BJ (cell line): Measurements from ENCODE around the gene HS3ST3B1. TPM values are rescaled to one million over a fixed set of nuclear protein-coding genes. Genes with fewer than 3 reads are reported as not detected.

Source experiments
- CTCF ChIA-PET: fragments of 350-600 bp; formaldehyde crosslinking; extraction: SDS; loops from one replicate; lab custom pipeline; 2021; ENCODE audit warnings: antibody characterized with exemption, inconsistent platforms; lab: Yijun Ruan, JAX
- POLR2A ChIA-PET: fragments of 300-600 bp; sonication (Branson Sonifier 250); formaldehyde crosslinking; extraction: SDS; loops from one replicate; lab custom pipeline; 2021; ENCODE audit warnings: antibody characterized with exemption; lab: Charles Lee
- DNase-seq: peaks from one replicate; pipeline ENCODE4 v3.0.0-alpha.2; 2011; ENCODE audit warnings: low read depth
- H3K27me3 ChIP-seq: 2 replicates; pipeline ENCODE4 v1.6.0; 2011; ENCODE audit warnings: low read length; ENCODE audit not compliant: control insufficient read depth, insufficient read depth
- H3K36me3 ChIP-seq: 2 replicates; pipeline ENCODE4 v1.5.1; 2011; ENCODE audit warnings: low read length; ENCODE audit not compliant: control insufficient read depth, insufficient read depth
- H3K4me3 ChIP-seq: 2 replicates; pipeline ENCODE4 v1.5.1; 2011; ENCODE audit warnings: low read depth, mild to moderate bottlenecking, control low read depth, low read length
- polyA plus RNA-seq: library from polyadenylated mRNA; depleted of rRNA; stranded (reverse); fragments of >200 nt; gene quantifications from 2 replicates; pipeline ENCODE4 v1.2.3, GENCODE V29; 2011; rRNA removed
- TF ChIP-seq, protein P1 (sequence below): IDR thresholded peaks from 2 replicates; pipeline ENCODE4 v1.5.1; 2011; ENCODE audit warnings: low read depth, mild to moderate bottlenecking, control low read depth, inconsistent platforms, low read length, moderate library complexity; ENCODE audit not compliant: insufficient read depth

The HS3ST3B1 gene
- polyA plus RNA-seq, 1 experiment = 3.4 TPM

DNA sequence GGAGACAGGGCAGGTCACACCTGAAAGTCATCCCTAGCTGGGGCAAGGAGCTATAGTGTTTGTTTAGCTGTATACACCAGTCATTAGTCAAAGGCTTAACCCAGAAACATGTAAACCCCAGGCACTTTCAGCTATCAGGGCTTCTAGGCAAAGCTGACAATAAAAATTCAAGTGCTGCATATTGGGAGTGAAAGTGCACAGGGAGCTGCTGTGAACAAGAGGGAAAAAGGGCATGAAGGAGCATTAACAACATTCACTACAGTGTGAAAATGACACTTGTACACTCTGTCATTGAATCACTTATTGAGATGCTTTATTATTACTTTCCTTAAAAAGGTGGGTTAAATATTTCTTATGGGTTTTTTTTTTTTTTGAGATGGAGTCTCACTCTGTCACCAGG lies 92.8 kb downstream of the HS3ST3B1 start:
- H3K27me3 ChIP-seq = no peaks in the 10 kb centered on the region
- no peak overlapping the region for H3K4me3 ChIP-seq
- DNase-seq = no peak
- no peaks in the 10 kb centered on the region for H3K36me3 ChIP-seq
- ChIA-PET POLR2A (no interaction called here), CTCF (interaction anchor here (0.9 kb wide), 1 partner anchor 19 kb away, joined by 3 read pairs; no protein-coding TSS in a partner anchor)
- TF ChIP-seq, protein P1, sequence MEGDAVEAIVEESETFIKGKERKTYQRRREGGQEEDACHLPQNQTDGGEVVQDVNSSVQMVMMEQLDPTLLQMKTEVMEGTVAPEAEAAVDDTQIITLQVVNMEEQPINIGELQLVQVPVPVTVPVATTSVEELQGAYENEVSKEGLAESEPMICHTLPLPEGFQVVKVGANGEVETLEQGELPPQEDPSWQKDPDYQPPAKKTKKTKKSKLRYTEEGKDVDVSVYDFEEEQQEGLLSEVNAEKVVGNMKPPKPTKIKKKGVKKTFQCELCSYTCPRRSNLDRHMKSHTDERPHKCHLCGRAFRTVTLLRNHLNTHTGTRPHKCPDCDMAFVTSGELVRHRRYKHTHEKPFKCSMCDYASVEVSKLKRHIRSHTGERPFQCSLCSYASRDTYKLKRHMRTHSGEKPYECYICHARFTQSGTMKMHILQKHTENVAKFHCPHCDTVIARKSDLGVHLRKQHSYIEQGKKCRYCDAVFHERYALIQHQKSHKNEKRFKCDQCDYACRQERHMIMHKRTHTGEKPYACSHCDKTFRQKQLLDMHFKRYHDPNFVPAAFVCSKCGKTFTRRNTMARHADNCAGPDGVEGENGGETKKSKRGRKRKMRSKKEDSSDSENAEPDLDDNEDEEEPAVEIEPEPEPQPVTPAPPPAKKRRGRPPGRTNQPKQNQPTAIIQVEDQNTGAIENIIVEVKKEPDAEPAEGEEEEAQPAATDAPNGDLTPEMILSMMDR = no peak

DNA sequence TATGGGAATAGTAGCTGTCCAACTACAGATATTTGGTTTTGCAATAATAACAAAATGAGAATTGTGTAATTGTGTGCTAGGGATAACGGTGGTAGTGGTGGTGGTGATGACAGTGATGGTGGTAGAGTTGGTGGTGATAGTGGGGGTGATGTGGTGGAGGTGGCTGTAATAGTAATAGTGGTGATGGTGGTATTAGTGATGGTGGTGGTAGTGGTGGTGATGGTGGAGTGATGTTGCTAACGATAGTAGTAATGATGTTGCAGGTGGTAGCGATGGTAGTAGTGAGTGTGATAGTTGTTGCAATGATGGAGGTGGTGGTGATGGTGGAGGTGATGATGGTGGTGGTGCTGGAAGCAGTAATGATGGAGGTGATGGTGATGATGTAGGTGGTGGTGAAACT lies 94.4 kb downstream of the HS3ST3B1 start:
- ChIA-PET CTCF (no interaction called here), POLR2A (no interaction called here)
- TF ChIP-seq, protein P1 = no peak
- no peak overlapping the region for H3K4me3 ChIP-seq
- DNase-seq = no peak
- H3K36me3 ChIP-seq = no peaks in the 10 kb centered on the region
- no peaks in the 10 kb centered on the region for H3K27me3 ChIP-seq

DNA sequence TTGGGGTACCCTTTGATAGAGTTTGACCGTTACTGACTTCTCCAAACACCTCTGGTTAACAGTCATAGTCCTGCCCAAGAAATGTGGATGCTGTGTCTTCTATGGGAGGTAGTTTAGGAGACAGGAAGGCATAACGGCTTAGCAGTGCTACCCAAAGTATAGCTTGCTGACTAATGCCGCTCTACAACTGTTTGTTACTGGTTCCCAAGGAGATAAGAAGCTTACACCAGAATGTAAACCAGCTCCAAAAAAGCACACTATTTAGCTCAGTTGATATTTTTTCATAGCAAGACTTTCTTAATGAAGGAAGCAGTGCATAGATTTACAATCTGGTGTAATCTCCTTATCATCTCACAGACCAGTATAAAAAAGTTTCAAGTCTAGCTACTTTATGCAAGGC lies 95.7 kb downstream of the HS3ST3B1 start:
- ChIA-PET POLR2A (no interaction called here), CTCF (no interaction called here)
- no peaks in the 10 kb centered on the region for H3K36me3 ChIP-seq
- TF ChIP-seq, protein P1 = no peak
- H3K4me3 ChIP-seq = no peak overlapping the region
- H3K27me3 ChIP-seq = no peaks in the 10 kb centered on the region
- DNase-seq = no peak

DNA sequence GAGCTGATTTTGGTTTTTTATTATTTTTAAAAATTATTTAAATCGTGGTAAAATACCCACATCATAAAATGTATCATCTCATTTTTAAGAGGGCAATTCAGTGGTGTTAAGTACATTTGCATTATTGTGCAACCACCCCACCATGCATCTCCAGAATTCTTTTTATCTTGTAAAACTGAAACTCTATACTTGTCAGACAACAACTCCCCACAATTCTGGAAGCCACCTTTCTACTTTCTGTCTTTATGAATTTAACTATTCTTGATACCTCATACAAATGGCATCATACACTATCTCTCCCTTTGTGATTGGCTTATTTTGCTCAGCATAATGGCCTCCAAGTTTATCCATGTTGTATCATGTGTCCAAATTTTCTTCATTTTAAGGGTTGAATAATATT lies 97.9 kb downstream of the HS3ST3B1 start:
- TF ChIP-seq, protein P1 = no peak
- CTCF ChIA-PET = no interaction called here
- no peaks in the 10 kb centered on the region for H3K36me3 ChIP-seq

More for the DNA sequence above, 97.9 kb downstream of the HS3ST3B1 start:
- DNase-seq = no peak
- Histone ChIP-seq H3K4me3 (no peak overlapping the region), H3K27me3 (no peaks in the 10 kb centered on the region)
- POLR2A ChIA-PET = no interaction called here

Other genes starting within 250 kb of the HS3ST3B1 start
- gene COX10, start 231.6 kb upstream of the HS3ST3B1 start, polyA plus RNA-seq = 11.9 and 13.1 TPM in 2 replicates
- not detected in 2 replicates for gene CDRT15, start 64.2 kb upstream of the HS3ST3B1 start, polyA plus RNA-seq